ENCODE data around the gene SLC2A4.

Gene SLC2A4

DNA sequence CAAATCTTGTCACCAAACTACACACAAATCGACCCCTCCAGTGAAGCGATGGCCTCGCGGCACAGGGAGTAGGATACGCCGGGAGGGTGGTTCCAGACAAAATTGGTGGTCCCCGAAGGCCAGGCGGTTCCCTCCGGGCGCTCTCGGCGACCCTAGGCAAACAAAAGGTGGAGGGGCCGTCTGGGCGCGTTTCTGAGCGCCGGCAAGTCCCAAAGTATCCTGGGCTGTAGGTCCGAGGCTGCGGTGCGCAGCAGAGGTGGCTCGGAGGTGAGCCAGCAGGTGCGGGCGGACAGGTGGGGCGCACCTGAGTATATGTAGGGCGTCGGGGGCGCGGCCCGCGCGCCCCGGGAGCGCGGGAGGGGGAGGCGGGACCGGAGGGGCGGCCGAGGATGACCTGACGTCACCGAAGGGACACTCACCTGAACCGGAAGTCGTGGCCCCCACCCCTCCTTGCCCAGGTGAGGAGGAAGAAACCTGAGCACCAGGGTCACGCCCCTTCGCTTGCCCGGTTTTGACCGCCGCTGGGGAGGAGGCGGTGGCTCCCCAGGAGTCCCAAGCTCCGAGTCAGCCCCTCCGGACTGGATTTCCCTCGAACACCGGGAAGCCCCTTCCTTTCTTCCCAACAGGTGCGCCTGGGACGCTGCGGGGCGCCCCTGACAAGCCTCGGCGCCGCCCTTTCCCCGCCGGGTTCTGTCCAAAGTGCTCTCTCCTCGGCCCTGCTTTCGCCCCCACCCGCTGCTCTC is 19.2 kb upstream of the SLC2A4 start, which contains the start of gene CLDN7:
Gene CLDN7, minus strand, starts transcription at position 287 of the 743 bp plus-strand sequence. CDS start 435 bp downstream, outside the sequence.
- peak within 1 kb of the TSS in 18 of 21 experiments; percentile 18 to 79 (median 54) for H3K27ac ChIP-seq
- peak within 1 kb of the TSS; percentile 31 to 45 (median 35) for H3K4me3 ChIP-seq

DNA sequence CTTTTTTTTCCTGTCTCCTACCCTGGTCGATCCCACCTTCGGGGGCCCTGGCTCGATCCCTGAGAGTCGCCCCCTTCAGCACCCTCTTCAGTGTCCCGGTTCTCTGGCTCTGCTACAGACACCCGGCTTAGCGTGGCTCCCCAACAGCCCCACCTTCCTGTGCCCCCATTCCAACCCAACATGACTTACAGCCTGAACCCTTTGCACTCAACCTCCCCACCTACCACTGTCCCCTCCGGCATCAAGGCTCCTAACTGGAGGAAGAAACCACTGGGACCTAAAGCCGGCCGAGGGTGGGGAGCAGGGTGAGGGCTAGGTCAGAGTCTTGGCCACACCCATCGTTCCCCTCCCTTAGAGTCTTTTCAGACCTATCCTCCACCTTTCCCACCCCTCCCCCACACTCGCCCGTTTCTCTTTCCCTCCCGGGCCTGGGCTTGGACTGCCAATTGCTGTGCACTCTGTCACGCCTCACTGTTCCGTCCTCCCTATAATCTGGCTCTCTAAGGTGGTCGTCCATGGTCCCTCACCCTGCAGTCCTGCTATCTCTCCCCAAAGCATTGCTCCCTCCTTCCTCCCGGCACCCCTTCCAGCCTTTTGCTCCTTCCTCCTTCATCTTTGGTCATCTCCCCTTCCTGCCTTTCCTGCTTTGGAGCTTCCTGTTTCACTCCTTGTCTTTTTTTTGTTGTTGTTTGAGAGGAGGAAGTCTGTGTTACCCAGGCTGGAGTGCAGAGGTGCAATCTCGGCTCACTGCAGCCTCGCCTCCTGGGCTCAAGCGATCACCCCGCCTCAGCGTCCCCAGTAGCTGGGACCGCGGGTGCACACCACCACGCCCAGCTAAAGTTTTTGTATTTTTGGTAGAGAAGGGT is 18.4 kb upstream of the SLC2A4 start:
- peak overlapping the region in 7 of 21 experiments; percentile 9 to 67 (median 31) for H3K27ac ChIP-seq
- H3K4me3 ChIP-seq: peak overlapping the region in 6 of 7 experiments; percentile 8 to 45 (median 32)

DNA sequence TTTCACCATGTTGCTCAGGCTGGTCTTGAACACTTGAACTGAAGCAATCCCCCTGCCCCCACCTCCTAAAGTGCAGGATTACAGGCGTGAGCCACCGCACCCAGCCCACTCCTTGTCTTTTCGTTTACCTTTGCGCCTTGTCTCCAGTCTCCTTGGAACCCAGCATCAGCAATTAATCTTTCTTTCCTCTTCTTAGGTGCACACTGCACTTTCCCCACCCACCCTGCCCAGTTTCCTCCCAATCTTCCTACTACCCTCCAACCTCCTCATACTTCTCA is 17.8 kb upstream of the SLC2A4 start:
- no peak overlapping the region for H3K4me3 ChIP-seq
- H3K27ac ChIP-seq: no peak overlapping the region

DNA sequence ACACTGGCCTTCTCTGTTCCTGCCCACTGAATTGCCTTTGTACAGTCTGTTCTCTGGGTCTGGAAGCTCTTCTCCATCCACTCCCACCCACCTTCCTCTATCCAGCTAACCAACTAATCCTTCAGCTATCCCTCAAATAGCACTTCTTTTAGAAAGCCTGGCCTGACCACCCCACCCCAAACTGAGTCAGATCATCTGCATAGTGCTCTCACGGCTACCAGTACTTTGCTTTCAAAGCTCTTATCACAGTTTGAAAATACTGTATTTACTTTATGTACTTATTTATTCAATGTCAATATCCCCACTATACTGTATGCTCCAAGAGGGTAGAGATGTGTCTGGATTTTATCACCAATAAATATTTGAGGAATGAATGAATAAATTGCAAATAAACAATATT is 14.7 kb upstream of the SLC2A4 start:
- Histone ChIP-seq H3K27ac (no peak overlapping the region), H3K4me3 (no peak overlapping the region)

DNA sequence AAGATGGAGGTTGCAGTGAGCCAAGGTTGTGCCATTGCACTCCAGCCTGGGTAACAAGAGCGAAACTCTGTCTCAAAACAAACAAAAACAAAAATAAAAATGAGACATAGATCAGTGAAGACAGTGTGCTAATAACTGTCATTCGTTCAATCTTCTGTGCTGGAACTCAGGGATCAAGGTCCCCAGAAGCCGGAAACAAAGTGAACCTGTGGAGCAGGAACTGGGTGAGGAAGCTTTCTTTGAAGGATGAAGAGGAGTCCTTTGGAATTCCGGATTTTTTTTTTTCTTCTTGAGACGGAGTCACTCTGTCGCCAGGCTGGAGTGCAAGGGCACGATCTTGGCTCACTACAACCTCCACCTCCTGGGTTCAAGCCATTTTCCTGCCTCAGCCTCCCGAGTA is 2.1 kb upstream of the SLC2A4 start:
- Histone ChIP-seq H3K27ac (no peak overlapping the region), H3K4me3 (no peak overlapping the region)

DNA sequence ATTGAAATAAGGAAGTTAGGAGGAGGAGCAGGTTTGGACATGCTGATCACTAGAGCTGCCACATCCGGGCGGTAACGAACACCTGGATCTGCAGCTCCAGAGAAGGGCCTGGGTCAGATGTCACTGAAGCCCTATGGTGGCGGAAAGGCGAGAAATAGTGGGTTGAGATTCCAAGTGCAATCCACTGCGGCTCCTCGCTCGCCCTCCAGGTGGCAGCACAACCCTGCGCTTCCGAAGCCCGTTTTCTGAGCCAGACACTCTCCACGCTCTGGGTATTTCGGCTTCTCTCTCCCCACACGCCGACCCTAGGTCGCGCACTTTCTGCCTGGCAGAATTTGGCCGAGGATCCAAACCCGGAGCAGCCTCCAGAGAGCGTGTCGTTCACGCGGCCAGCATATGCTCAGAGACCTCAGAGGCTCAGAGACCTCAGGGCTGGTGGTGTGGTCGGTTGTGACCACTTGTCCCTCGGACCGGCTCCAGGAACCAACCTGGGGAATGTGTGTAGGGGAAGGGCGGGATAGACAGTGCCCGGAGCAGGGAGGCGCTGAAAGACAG is 922 bp upstream of the SLC2A4 start:
- H3K27ac ChIP-seq: peak overlapping the region in 12 of 21 experiments; percentile 10 to 74 (median 52)
- peak overlapping the region; percentile 13 to 46 (median 26) for H3K4me3 ChIP-seq

DNA sequence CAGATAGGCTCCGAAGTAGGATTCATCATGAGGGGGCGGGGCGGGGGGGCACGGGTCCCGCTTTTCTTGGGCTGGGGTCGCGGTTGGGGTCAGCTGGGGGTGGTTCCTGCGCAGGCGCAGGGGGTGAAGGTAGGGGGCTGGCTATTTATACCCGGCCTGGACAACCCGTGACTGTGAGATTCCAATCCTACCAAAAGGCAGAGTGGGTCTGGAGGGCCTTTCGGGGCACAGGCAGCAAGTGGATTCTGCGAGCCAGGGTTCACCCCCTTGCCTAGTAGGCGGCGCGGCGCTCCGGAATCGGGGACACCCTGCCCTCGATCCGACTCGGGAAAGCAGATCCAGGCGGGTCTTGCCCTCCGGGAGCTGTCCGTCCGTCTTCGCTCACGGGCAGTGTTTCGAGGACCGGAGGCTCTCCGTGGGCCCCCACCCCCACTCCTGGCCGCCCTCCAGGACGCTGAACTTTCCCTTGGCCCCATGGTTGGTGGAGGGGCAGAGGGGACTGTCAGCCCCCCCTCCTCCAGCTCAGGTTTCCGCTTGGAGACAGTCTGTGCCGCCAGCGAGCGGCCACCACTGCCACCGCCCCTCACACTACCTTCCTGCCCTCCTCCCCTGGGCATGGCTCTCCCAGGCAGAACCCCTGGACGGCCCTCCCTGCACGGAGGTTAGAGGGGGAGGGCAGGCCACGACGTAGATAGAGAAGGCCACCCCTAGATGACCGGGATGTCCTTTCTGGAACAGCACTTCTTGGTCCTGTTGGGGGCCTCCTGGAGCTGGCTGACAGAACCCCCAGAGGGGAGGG is 634 bp downstream of the SLC2A4 start:
- Histone ChIP-seq H3K27ac (peak overlapping the region in 6 of 21 experiments; percentile 4 to 53 (median 16)), H3K4me3 (peak overlapping the region; percentile 14 to 46 (median 28))

DNA sequence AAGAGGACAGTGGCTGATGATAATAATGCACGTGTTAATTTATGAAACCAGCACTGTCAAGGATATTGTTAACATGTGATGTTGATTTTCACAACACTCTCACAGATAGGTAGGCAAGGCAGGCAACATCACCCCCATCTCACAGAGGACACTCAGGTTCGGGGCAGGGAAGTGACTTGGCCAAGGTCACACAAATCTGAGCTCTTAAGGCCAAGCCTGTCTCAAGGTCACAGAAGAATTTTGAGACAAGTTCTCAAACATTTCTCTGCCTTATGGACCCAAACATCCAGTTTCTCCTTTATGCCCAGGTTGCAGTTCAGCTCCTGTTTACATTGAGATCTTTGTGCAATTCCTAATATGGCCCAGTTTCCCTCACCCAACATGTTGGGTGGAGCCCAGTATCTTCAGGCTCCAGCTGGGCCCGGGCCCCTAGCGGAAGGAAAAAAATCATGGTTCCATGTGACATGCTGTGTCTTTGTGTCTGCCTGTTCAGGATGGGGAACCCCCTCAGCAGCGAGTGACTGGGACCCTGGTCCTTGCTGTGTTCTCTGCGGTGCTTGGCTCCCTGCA is 1.3 kb downstream of the SLC2A4 start:
- H3K4me3 ChIP-seq: no peak overlapping the region
- peak overlapping the region in 1 of 21 experiments; percentile 50 for H3K27ac ChIP-seq

DNA sequence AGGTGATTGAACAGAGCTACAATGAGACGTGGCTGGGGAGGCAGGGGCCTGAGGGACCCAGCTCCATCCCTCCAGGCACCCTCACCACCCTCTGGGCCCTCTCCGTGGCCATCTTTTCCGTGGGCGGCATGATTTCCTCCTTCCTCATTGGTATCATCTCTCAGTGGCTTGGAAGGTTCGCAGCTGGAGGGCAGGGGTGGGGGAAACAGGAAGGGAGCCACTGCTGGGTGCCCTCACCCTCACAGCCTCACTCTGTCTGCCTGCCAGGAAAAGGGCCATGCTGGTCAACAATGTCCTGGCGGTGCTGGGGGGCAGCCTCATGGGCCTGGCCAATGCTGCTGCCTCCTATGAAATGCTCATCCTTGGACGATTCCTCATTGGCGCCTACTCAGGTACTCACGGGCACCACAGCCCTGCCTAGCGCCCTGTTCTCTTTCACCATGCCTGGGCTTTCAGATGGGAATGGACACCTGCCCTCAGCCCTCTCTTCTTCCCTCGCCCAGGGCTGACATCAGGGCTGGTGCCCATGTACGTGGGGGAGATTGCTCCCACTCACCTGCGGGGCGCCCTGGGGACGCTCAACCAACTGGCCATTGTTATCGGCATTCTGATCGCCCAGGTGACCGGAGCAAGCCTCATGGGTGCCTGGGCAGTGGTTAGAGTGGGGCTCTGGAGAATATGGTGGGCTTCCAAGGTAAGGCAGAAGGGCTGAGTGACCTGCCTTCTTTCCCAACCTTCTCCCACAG is 2.1 kb downstream of the SLC2A4 start:
- no peak overlapping the region for H3K4me3 ChIP-seq
- no peak overlapping the region for H3K27ac ChIP-seq

DNA sequence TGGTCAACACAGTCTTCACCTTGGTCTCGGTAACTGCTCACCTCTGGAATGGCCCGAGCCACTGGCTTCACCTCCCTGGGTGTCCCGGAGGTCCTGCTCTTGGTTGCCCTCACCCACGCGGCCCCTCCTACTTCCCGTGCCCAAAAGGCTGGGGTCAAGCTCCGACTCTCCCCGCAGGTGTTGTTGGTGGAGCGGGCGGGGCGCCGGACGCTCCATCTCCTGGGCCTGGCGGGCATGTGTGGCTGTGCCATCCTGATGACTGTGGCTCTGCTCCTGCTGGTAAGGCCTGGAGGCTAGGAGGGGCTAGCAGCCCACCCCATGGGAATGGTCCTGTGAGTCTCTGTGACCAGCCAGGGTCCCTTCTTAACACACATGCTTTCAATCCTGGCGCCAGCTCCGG is 3.4 kb downstream of the SLC2A4 start:
- no peak overlapping the region for H3K27ac ChIP-seq
- no peak overlapping the region for H3K4me3 ChIP-seq

DNA sequence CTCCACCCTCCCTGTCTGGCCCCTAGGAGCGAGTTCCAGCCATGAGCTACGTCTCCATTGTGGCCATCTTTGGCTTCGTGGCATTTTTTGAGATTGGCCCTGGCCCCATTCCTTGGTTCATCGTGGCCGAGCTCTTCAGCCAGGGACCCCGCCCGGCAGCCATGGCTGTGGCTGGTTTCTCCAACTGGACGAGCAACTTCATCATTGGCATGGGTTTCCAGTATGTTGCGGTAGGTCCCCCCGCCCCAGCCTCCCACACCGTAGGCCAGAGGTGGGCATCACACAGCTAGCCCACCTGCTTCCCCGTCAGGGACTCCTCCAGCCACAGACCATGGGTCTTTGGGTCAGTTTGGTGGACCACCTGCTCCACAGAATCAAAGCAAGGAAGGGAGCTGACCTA is 4.2 kb downstream of the SLC2A4 start:
- H3K27ac ChIP-seq: no peak overlapping the region
- H3K4me3 ChIP-seq: no peak overlapping the region

DNA sequence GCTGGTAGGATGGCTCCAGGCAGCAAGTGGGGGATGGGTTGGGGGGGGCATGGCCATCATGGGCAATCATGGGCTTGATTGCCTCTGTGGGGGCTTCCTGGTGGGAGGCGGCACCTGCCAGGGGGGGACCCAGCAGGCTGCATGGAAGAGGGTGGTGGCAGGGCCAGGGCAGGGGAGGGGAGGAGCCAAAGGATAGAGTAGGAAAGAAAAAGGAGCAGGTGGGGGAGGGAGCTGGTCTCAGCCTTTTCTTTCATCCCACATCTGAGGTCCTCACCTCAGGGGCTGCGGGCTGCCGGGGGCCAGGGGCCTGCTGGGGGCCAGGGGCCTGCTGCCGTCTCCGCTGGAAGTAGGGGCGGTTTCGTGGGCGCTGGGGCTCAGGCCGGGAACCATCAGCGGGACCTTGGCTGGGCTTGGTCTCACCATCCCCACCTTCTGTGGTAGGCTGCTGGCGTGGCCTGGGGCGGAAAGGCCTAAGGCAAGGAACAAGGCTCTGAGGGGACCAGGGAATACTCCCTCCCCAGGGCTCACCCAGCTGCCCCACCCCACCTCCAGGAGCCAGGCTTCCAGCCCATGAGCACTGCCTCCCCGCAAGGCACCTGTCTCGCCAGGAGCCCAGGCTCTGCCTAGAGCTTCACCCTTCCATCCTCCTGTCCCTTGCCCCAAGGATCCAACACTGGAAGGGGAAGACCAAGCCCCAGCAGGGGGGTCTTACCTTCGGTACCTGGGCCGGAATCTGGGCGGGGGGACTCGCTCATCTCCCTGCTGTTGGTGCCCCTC is 7.9 kb downstream of the SLC2A4 start:
- H3K4me3 ChIP-seq: no peak overlapping the region
- H3K27ac ChIP-seq: no peak overlapping the region

DNA sequence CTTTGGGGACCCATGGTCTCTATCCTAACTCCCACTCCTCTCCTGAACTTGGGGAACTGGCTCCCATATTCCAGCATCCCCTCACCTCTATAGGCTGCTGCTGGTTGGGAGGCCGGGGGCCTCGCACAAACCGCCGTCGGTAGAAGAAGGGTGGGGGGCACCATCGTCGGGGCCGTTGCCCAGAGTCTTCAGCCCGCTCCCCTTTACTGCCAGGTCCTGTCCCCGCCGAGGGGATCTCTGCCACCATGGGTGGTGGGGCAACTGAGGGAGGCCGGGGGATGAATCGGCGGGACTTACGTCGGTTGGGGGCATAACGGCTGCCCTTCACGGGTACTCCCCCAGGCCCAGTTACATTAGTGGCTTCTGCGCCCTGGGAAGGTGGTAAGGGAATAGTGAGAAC is 8.6 kb downstream of the SLC2A4 start:
- H3K27ac ChIP-seq: no peak overlapping the region
- no peak overlapping the region for H3K4me3 ChIP-seq

DNA sequence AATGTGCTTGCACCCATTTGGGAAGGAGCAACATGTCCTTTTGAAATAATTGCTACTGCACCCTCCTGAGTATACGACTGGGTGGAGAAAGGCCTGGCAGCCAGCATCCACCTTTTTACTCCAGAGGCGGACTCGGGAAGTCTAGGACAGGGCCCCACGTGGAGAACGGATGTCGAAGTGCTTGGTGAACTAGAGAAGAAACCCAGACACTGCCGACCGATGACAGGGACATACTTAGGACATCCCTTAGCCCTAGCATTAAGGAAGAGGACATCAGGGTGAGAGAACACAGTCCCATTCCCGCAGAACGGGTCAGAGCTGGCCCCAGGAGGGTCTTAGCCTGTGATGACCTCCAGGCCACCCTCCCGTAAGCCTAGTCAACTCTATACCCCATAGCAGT is 9.2 kb downstream of the SLC2A4 start:
- Histone ChIP-seq H3K4me3 (no peak overlapping the region), H3K27ac (no peak overlapping the region)

DNA sequence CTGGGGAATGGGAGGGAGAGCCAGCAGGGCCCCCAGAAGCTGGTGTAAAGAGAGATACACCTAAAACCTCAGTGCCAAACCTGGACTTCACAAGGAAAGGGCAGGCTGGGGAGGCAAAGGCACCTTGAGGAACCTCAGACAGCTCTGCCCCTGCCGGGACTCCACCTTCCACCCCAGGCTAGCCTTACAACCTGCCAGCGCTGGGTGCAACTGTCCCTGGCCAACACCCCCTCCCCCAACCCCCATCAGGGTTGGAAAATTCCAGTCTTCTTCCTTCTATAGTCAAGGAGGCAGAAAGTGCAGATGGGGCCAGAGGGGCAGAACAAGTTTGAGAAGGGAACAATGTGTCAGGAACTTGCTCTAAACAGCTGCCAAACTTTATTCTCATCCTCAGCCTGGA is 10.7 kb downstream of the SLC2A4 start:
- H3K4me3 ChIP-seq: no peak overlapping the region
- H3K27ac ChIP-seq: no peak overlapping the region

DNA sequence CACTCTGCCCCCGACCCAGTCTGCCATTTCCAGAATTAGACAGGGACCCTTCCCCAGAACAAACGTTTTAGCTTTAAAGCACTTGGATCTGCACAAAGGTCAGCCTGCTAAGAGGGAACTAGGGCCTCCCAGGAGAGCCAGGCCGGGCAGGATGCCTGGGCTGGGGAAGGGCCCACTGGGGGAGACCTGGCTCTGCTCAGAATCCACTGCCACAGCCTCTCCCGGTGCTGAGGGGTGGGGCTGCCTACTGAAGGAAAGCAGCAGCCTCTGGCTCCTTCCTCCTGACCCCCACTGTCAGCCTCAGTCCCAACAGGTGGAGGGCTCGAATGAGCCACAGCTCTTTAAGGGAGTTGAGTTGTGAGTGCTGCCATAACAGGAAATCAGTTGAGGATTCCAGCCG is 11.2 kb downstream of the SLC2A4 start:
- Histone ChIP-seq H3K4me3 (no peak overlapping the region), H3K27ac (no peak overlapping the region)

DNA sequence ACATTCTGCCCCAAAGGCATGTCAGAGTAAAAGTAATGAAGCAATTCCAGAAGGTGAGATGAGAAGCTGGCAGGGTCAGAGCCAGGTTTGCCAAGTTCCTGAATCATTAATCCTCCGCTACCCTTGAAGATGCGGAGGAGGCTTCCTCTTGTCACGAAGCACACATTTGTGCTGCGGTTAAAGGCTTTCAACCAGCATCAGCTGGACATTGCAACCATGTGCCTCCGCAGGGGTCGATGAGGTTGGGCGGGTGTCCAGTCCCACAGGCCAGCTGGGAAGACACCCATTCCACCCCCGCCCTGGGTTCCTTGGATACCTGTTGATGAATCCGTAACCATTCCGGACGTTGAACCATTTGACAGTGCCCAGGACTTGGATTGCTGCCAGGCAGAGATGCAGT is 11.6 kb downstream of the SLC2A4 start:
- Histone ChIP-seq H3K4me3 (no peak overlapping the region), H3K27ac (no peak overlapping the region)

All from skin epidermis (tissue), 12 donors.